Testis (tissue), 2 donors: ENCODE data around the gene HDHD5.

Source experiments
- POLR2A ChIP-seq: fragments of 450-650 bp; IDR thresholded peaks from one replicate; pipeline ENCODE4 v1.6.1; 2017; ENCODE audit warnings: antibody characterized with exemption, mild to moderate bottlenecking, moderate library complexity
- TF ChIP-seq, protein P1 (sequence below), 3 experiments: fragments of 450-650 bp in 2 of 3; fragments of 200-600 bp in 1 of 3; sonication (generic) in 1 of 3; IDR thresholded peaks; one replicate each; pipeline ENCODE4 v1.5.1; 2016 to 2019; ENCODE audit warnings: antibody characterized with exemption in 3 of 3, mild to moderate bottlenecking in 2 of 3, moderate library complexity in 1 of 3

DNA sequence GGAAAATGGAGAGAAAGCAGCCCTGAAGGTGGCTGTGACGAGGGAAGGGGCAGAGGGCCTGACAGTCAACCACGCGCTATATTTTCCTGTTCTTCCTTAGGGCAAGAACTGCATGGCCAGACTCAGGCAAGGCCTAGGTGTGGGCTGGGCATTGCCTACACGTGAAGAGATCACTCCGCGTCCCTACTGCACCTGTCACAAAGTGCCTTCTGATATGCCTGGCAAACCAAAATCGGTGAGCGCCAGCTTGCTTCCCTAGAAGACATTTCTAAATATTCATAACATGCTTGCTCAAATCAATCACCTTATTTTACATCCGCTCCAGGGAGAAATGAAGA lies 44.2 kb downstream of the HDHD5 start:
- TF ChIP-seq, protein P1, sequence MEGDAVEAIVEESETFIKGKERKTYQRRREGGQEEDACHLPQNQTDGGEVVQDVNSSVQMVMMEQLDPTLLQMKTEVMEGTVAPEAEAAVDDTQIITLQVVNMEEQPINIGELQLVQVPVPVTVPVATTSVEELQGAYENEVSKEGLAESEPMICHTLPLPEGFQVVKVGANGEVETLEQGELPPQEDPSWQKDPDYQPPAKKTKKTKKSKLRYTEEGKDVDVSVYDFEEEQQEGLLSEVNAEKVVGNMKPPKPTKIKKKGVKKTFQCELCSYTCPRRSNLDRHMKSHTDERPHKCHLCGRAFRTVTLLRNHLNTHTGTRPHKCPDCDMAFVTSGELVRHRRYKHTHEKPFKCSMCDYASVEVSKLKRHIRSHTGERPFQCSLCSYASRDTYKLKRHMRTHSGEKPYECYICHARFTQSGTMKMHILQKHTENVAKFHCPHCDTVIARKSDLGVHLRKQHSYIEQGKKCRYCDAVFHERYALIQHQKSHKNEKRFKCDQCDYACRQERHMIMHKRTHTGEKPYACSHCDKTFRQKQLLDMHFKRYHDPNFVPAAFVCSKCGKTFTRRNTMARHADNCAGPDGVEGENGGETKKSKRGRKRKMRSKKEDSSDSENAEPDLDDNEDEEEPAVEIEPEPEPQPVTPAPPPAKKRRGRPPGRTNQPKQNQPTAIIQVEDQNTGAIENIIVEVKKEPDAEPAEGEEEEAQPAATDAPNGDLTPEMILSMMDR (IDR thresholded peaks at IDR 0.05), result no peak
- TF ChIP-seq POLR2A, result no peak
